Right hindlimb (tissue), 1 donor: Measurements from ENCODE around the gene HK3.

ENCODE experiments used
- DNase-seq: peaks from one replicate; pipeline ENCODE4 v3.0.0-alpha.2; 2018

HK3 gene

DNA sequence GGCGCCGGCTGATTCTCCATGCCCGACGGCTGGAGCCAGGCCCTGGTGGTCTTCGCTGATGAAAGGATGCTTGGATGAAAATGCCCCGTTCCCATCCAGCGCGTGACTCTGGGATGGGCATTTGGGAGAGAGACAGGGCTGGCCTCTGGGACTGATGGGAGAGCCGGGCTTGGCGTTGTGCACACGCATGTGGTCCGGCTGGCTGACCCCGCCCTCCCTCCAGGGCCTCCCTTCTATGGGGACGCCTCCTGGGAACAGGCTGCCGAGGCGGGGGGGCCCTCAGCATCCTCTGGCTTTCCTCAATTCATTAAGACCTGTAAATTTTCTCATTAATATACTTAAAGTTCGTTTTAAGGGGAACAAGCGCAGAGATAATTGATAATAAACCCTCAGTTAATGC is 52.0 kb downstream of the HK3 start:
- DNase-seq: no peak

DNA sequence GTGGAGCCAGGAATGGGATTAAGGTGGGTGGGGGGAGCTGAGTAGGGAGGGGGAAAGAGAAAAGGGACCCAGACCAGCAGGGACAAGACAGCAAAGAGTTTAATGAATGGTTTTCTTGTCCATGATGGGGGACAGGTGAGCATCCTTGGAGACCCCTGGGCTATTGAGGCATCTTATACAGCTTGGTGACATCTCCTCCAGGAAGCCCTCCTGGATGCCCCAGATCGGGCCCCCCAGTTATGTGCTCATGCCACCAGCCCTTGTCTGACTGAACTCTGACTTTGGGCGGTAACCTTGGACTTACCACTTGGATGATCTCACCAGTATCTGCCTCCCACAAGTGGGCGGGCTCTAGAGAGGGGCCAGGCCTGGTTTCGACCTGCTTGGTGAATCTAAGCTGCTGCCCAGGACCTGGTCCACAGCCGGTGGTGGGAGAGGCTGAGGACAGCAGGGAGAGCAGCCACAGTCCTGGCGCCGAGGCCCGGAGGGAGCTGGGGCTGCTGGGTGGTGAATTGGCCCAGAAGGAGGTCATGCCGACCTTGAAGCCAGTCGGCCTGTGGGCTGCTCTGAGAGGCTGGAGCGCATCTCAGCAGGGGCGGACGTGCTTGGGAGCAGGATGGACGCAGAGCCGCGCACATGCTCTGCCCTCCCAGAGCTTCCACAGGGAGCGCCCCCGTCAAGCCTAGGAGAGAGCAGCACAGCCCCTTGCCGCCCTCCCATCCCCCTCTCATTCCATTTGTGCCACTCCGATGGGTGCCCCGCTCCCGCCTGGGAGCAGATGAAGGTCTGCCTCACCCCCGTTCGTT is 52.6 kb downstream of the HK3 start:
- DNase-seq: no peak

DNA sequence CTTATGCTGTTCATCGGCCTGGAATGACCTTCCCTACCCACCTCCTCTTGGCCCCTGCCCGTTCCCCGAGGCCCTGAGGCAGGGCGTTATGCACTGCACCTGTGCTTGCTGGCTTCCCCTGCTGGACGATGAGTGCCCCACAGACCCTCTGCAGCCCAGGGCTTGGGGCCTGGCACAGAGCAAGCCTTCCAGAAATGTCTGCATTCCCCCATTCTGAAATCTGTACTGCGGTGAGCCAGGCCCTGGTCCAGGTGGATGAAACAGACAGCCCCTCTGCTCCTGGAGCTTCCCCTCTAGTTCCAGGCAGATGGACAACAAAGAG is 53.8 kb downstream of the HK3 start:
- no peak for DNase-seq

DNA sequence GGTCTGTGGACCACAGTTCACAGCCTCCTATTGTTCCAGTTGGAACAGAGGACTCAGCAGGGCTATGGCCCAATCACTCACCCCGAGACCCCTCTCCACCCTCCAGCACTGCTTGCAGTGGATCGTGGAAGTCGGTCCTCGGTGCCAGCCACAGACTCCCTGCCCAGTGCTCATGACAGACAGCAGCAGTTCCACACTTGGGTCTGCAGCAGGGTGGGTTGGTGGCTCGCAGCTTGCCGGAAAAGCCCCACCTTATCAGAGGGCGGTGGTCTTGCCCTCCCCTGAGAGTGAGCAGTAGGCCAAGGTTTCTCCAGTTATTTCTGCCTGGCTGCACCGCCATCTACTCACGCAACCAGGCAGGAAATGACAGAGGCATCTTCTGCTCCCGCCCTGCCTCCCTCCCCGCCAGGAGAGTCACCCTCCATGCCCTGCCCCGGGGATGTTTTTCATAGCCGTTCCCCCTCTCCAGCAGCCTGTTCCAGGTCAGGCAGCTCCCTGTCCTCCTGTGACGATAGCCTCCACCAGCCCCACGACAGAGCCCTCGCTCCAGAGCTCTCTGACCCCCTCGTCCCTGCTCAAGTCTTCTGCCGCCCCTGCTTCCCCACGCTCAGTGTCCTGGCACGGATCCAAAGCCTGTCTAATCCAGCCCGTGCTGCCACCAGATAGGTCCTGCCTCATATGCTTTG is 54.3 kb downstream of the HK3 start:
- no peak for DNase-seq

DNA sequence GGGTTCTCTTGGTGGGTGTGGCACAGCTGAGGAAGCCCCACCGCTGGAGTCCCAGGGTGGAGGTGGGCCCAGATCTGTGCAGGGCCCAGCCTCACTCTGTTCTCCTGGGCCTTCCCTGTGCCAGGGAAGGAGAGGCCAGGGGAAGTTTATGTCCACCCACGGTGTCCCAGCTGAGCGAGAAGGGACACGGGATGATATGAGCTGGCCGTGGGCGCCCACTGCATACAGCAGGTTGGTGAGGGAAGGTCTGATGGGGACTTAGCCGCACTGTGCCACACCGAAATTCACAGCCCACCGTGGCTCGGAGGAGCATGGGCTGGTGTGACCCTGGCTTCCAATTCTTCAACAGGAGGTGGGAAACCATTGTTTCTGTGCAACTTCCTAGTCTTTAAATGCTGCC is 54.9 kb downstream of the HK3 start:
- DNase-seq: no peak

DNA sequence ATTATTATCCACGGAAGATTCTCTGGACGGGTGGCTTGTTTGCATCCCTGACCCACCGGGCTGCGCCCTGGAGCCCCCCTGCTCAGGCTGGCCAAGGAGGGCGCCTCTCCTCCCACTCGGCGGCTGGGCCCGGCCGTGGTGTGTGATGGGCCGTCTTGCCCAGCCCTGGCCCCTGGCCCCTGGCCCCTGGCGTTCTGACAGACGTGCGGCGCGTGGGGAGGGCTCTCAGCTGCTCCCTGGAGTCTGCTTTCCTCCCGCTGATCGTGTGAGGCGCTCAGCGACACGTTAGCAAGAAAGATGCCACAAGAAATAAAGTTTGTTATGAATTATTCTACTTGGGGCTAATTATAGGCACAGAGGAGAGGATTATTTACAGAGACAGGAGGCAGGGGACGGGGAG is 55.5 kb downstream of the HK3 start:
- DNase-seq: no peak

DNA sequence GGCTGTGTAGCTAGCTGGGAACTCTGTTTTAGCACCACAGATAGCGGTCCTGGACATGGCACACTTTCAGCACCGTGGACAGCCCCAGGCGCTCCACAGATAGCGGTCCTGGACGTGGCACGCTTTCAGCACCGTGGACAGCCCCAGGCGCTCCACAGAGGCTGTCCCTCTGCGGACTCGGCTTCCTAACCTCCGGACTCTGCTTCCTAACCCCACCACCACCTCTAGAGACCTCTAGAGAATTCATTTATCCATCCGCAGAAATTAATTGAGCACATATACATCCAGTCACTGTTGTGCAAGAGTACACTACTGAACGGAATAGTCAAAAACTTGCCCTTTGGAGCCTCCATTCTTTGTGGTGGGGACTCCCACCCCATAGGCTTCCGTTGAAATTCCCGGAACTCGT is 61.4 kb downstream of the HK3 start:
- peak; percentile 93 for DNase-seq

DNA sequence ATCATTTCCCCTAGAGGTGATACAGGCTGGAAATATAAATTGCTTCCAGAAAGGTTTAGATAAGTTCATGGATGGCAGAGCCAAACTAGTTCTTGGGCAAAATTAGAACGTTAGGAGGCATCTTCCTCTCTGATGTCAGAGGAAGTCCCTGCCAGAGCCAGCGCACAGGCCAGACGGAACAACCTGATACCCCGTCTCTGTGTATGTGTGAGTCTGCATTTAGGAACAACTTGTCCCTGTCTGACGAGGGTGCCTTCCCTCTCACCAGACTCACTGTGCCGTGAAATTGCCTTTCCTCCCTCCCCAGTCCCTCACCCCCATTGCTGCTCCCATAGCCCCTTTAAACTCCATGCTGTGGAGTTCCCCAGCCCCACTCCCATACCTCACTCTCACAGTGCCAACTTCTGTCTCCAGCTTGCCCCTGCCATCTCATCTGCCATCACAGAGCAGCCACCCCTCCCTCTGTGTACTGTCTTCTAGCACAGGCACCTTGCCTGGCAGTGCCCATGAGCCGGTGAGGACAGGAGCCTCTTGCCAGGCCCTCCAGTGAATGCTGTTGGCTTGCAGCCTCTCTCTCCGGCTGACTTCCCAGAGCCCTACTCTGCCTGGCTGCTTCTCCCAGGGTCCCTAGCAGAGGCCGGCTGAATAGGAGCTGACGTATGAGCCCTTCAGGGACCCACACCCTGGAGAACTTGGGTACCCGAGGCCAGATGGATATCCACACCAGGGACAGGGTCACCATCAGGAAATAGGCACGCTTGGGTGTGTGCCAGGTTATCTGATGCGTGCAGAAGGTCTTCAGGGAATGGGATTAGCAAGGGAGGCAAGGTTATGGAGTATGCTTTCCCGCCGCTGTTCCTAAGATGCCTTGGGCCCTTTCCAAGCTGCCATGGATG is 62.1 kb downstream of the HK3 start:
- no peak for DNase-seq

DNA sequence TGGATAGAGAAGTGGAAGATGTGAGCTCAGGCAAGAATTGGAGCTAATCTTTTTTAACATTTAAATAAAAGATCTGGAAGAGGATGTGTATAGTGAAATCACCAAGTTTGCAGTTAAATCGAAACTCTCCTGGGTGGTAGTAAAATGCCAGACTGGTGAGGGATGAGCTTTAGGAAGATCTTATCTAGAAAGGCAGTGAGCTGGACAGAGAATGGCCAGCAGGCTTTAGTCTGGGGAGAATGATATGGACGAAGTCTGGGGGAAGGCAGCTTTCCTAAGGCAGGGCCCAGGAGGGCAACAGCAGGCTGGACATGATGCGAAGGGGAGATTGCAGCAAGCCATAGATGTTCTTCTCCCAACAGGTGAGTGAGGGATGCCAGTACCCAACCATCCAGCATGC is 63.2 kb downstream of the HK3 start:
- DNase-seq: no peak

DNA sequence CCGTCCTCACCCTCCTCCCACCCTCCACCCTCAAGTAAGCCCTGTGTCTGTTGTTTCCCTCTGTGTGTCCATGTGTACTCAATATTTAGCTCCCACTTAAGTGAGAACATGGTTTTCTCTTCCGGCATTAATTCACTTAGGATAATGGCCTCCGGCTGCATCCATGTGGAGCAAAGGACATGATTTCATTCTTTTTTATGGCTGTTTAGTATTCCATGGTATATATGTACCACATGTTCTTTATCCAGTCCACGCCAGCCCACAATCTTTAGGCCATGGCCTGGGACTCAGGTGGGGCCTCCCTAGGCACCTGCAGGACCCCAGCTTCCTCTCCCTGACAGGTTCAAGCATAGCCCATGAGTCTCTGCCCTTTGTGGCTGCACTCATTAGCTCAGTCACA is 65.9 kb downstream of the HK3 start:
- no peak for DNase-seq

DNA sequence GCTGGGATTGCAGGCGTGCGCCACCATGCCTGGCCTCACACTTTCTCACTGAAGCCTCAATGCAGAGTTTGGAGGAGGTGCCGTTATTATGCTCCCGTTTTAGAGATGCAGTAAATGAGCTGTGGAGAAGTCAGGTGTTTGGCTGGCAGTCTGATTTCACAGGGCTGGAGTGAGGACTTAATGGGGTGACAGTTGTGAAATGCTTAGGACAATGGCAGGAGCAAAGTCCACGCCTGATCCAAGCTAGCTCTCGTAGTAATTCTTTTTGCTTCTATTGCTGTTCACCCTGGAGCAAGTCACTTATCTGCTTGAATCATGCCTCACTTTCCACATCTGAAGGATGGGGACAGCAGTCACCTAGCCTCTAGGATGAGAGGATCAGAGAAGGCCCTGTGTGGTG is 67.0 kb downstream of the HK3 start:
- no peak for DNase-seq

DNA sequence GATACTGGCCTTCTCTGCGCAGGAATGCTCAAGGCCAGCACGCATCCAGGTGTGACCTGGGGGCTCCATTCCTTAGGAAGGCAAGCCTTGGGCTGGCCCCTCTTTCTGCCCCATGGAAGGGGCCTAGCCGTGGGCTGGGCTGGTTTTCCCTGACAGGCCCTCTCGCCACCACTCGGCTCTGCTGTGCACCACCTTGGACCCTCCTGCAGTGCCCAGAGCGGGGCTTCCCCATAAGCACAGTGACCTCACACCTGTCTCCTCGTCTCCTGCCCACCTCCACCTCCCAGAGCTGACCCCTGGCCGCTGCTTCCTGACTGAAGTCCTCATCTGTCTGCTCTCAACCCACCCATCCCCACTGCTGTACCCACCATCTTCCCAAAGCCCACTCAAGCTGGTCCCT is 67.7 kb downstream of the HK3 start:
- no peak for DNase-seq

DNA sequence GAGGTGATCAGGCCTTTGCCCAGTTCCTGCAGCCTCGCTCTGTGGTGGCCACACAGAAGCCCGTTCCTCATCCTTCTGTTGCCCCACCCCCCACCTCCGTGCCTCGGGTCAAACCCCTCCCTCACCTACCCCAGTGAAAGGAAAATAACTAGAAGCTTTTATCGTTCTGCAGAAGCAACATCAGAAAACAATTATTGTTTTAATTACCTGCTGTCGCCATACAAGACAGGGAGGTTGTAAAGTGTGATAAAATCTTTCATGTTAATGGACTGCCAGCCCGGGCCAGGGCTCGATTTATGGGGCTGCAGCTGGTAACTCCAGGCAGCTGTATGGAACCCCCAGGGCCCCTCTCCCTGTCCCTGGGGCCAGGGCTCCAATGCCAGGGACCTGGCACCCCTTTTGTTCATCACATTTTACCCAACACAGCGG is 68.1 kb downstream of the HK3 start:
- DNase-seq: no peak
